ENCODE data around the gene LGALS14. TPM values are rescaled to one million over a fixed set of nuclear protein-coding genes. Genes with fewer than 3 reads are reported as not detected.
"Not testable (repeated sequence)": the region's sequence is repeated elsewhere in the genome, so short reads cannot be mapped to it uniquely, and the experiment has no call there.

The LGALS14 gene
- total RNA-seq, 1 experiment from 2014 or later, result not detected

- in situ Hi-C loops (cut with HindIII; ENCODE audit: low pct_unique_long_range_greater_than_20kb, low sequenced_read_pairs), result no loop called here
- DNase-seq (ENCODE audit: low read depth, low spot score), result no peak
Measured at GRCh38 chr19:39686739-39687138, 17.5 kb upstream of the LGALS14 start.

- DNase-seq (ENCODE audit: low read depth, low spot score); in situ Hi-C loops (cut with HindIII; ENCODE audit: low pct_unique_long_range_greater_than_20kb, low sequenced_read_pairs): not testable (repeated sequence)
Measured at GRCh38 chr19:39688637-39689036, 15.6 kb upstream of the LGALS14 start.

GRCh38 chr19:39692166-39692565 is 12.1 kb upstream of the LGALS14 start:
- DNase-seq (ENCODE audit: low read depth, low spot score), result no peak
- in situ Hi-C loops (cut with HindIII; ENCODE audit: low pct_unique_long_range_greater_than_20kb, low sequenced_read_pairs), result no loop called here

GRCh38 chr19:39692822-39693221 is 11.5 kb upstream of the LGALS14 start:
- DNase-seq (ENCODE audit: low read depth, low spot score), result no peak
- in situ Hi-C loops (cut with HindIII; ENCODE audit: low pct_unique_long_range_greater_than_20kb, low sequenced_read_pairs), result no loop called here

- DNase-seq (ENCODE audit: low read depth, low spot score), result no peak
- in situ Hi-C loops (cut with HindIII; ENCODE audit: low pct_unique_long_range_greater_than_20kb, low sequenced_read_pairs), result no loop called here
Measured at GRCh38 chr19:39695759-39696158, 8.5 kb upstream of the LGALS14 start.

- DNase-seq (ENCODE audit: low read depth, low spot score), result no peak
- in situ Hi-C loops (cut with HindIII; ENCODE audit: low pct_unique_long_range_greater_than_20kb, low sequenced_read_pairs), result no loop called here
Measured at GRCh38 chr19:39696387-39696786, 7.9 kb upstream of the LGALS14 start.

GRCh38 chr19:39698535-39698934 is 5.7 kb upstream of the LGALS14 start:
- no peak for DNase-seq (ENCODE audit: low read depth, low spot score)
- in situ Hi-C loops (cut with HindIII; ENCODE audit: low pct_unique_long_range_greater_than_20kb, low sequenced_read_pairs), result no loop called here

- in situ Hi-C loops (cut with HindIII; ENCODE audit: low pct_unique_long_range_greater_than_20kb, low sequenced_read_pairs), result no loop called here
Measured at GRCh38 chr19:39701291-39701690, 3.0 kb upstream of the LGALS14 start.

GRCh38 chr19:39705578-39706188 is 1.4 kb downstream of the LGALS14 start:
- no peak for DNase-seq (ENCODE audit: low read depth, low spot score)
- in situ Hi-C loops (cut with HindIII; ENCODE audit: low pct_unique_long_range_greater_than_20kb, low sequenced_read_pairs), result no loop called here

More at GRCh38 chr19:39701291-39701690, 3.0 kb upstream of the LGALS14 start:
- no peak for DNase-seq (ENCODE audit: low read depth, low spot score)

GRCh38 chr19:39708594-39708993 is 4.3 kb downstream of the LGALS14 start:
- DNase-seq (ENCODE audit: low read depth, low spot score), result no peak
- in situ Hi-C loops (cut with HindIII; ENCODE audit: low pct_unique_long_range_greater_than_20kb, low sequenced_read_pairs), result no loop called here

- in situ Hi-C loops (cut with HindIII; ENCODE audit: low pct_unique_long_range_greater_than_20kb, low sequenced_read_pairs), result no loop called here
Measured at GRCh38 chr19:39709026-39709872, 5.0 kb downstream of the LGALS14 start.

GRCh38 chr19:39710333-39710890 is 6.1 kb downstream of the LGALS14 start:
- in situ Hi-C loops (cut with HindIII; ENCODE audit: low pct_unique_long_range_greater_than_20kb, low sequenced_read_pairs), result no loop called here
- no peak for DNase-seq (ENCODE audit: low read depth, low spot score)

More at GRCh38 chr19:39709026-39709872, 5.0 kb downstream of the LGALS14 start:
- no peak for DNase-seq (ENCODE audit: low read depth, low spot score)

GRCh38 chr19:39720144-39720543 is 15.9 kb downstream of the LGALS14 start:
- in situ Hi-C loops (cut with HindIII; ENCODE audit: low pct_unique_long_range_greater_than_20kb, low sequenced_read_pairs); DNase-seq (ENCODE audit: low read depth, low spot score): not testable (repeated sequence)

GRCh38 chr19:39725995-39726394 is 21.7 kb downstream of the LGALS14 start:
- DNase-seq (ENCODE audit: low read depth, low spot score), result no peak
- in situ Hi-C loops (cut with HindIII; ENCODE audit: low pct_unique_long_range_greater_than_20kb, low sequenced_read_pairs), result no loop called here

GRCh38 chr19:39727070-39727800 is 23.0 kb downstream of the LGALS14 start:
- in situ Hi-C loops (cut with HindIII; ENCODE audit: low pct_unique_long_range_greater_than_20kb, low sequenced_read_pairs), result no loop called here
- DNase-seq (ENCODE audit: low read depth, low spot score), result no peak

- DNase-seq (ENCODE audit: low read depth, low spot score), result no peak
- in situ Hi-C loops (cut with HindIII; ENCODE audit: low pct_unique_long_range_greater_than_20kb, low sequenced_read_pairs), result no loop called here
Measured at GRCh38 chr19:39728040-39728439, 23.8 kb downstream of the LGALS14 start.

GRCh38 chr19:39729594-39729993 is 25.3 kb downstream of the LGALS14 start:
- in situ Hi-C loops (cut with HindIII; ENCODE audit: low pct_unique_long_range_greater_than_20kb, low sequenced_read_pairs), result no loop called here
- no peak for DNase-seq (ENCODE audit: low read depth, low spot score)

- DNase-seq (ENCODE audit: low read depth, low spot score), result no peak
- in situ Hi-C loops (cut with HindIII; ENCODE audit: low pct_unique_long_range_greater_than_20kb, low sequenced_read_pairs), result no loop called here
Measured at GRCh38 chr19:39731685-39732084, 27.4 kb downstream of the LGALS14 start.

Measured in SK-MEL-5 (cell line).